ENCODE data around the gene DRAM2. TPM values are rescaled to one million over a fixed set of nuclear protein-coding genes. Genes with fewer than 3 reads are reported as not detected.

The DRAM2 gene
- total and polyA plus RNA-seq, 9 of the 15 experiments (the other 6 are each of a cell fraction or from before 2014, with no cell fraction given) = 29.0 to 161 (median 53.5) TPM

DNA sequence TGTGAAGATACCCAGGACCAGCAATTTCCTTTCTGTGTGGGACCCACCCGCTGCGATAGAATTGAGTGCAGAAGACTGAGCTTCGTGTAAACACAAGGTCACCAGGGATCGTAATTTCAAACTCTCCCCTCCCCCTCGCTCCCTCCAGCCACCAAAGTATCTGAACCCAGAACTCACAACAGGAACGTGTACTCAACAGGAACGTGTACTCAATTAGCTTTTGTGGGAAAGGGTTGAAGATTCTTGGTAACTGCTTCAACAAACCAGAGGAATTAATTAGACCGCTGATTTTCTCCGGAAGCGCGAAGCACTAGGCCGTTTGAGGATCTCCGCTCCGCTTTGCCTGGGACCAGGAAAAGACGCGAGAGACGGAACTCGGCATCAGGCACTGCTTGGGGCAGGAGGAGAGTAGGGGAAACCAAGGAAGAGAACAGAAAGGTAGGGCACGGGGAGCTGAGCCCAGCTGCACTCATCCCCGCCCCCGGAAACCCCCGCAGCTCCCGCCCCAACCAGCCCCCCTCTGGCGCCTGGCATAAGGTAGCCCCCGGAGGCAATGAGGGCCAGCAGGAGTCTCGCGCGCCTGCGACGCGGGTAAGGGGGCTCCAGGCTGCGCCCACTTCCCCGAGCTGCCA, 453 bp downstream of the DRAM2 start (continued):
- TF ChIP-seq, protein P1, sequence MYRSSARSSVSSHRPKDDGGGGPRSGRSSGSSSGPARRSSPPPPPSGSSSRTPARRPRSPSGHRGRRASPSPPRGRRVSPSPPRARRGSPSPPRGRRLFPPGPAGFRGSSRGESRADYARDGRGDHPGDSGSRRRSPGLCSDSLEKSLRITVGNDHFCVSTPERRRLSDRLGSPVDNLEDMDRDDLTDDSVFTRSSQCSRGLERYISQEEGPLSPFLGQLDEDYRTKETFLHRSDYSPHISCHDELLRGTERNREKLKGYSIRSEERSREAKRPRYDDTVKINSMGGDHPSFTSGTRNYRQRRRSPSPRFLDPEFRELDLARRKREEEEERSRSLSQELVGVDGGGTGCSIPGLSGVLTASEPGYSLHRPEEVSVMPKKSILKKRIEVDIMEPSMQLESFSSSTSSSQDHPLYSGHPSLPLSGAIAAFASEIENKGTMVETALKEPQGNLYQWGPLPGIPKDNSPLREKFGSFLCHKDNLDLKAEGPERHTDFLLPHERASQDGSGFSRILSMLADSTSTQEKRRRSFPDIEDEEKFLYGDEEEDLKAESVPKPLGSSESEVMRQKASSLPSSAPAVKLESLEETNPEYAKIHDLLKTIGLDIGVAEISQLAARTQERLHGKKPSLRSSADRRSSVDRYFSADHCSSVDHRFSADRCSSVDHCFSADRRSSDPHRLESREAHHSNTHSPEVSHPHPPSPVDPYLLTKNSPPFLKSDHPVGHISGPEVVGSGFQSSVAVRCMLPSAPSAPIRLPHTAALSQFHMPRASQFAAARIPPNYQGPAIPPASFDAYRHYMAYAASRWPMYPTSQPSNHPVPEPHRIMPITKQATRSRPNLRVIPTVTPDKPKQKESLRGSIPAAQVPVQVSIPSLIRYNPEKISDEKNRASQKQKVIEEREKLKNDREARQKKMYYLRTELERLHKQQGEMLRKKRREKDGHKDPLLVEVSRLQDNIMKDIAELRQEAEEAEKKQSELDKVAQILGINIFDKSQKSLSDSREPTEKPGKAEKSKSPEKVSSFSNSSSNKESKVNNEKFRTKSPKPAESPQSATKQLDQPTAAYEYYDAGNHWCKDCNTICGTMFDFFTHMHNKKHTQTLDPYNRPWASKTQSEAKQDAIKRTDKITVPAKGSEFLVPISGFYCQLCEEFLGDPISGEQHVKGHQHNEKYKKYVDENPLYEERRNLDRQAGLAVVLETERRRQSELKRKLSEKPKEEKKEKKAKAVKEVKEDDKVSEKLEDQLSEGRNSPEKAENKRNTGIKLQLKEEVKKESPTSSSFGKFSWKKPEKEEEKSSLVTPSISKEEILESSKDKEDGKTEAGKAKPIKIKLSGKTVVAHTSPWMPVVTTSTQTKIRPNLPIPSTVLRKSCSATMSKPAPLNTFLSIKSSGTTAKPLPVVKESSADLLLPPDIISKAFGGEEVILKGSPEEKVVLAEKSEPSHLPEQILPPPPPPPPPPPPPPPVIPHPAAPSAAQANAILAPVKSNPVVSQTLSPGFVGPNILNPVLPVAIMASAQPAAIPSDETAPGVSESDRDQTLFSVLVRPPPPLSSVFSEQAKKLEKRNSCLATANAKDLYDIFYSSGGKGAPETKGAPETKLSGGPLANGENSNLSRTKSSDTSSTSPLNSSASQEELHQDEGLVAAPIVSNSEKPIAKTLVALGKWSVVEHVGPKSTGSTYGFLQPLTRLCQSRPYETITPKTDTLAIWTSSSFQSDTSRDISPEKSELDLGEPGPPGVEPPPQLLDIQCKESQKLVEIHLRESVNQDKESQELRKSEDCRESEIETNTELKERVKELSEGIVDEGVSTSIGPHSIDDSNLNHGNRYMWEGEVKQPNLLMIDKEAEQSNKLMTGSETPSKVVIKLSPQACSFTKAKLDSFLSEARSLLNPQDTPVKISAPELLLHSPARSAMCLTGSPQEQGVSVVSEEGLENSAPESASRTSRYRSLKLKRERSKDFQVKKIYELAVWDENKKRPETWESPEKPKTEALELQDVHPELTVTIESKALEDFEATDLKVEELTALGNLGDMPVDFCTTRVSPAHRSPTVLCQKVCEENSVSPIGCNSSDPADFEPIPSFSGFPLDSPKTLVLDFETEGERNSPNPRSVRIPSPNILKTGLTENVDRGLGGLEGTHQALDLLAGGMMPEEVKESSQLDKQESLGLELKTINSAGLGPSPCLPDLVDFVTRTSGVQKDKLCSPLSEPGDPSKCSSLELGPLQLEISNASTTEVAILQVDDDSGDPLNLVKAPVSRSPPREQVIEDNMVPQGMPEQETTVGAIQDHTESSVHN (IDR thresholded peaks at IDR 0.05; ENCODE audit: borderline replicate concordance in 1 of 2, low read depth in 1 of 2) = no peak
- TF ChIP-seq ZBED1 (IDR thresholded peaks at IDR 0.05) (no peak), ZNF586 (CRISPR knock-in tag; conservative IDR thresholded peaks at IDR 0.05) (no peak), BRD4 (IDR thresholded peaks at IDR 0.05) (no peak), ZNF778 (CRISPR knock-in tag; IDR thresholded peaks at IDR 0.05) (no peak), SMC3 (conservative IDR thresholded peaks at IDR 0.05; ENCODE audit: insufficient read depth, low read depth, low read length) (no peak), GATAD2A (IDR thresholded peaks at IDR 0.05) (no peak), NCOA4 (IDR thresholded peaks at IDR 0.05; ENCODE audit: partially characterized antibody) (no peak), TARDBP (IDR thresholded peaks at IDR 0.05) (no peak), ZNF699 (CRISPR knock-in tag; IDR thresholded peaks at IDR 0.05; ENCODE audit: insufficient replicate concordance) (no peak), DPF2 (IDR thresholded peaks at IDR 0.05) (peak; percentile 73), ZNF124 (CRISPR knock-in tag; IDR thresholded peaks at IDR 0.05) (no peak), ZNF140 (CRISPR knock-in tag; IDR thresholded peaks at IDR 0.05) (no peak), RBM34 (IDR thresholded peaks at IDR 0.05; ENCODE audit: borderline replicate concordance, insufficient read depth, low read length) (0 out of 2 replicates have a peak, but pooled peaks have one; percentile 87)
- TF ChIP-seq, protein P2, sequence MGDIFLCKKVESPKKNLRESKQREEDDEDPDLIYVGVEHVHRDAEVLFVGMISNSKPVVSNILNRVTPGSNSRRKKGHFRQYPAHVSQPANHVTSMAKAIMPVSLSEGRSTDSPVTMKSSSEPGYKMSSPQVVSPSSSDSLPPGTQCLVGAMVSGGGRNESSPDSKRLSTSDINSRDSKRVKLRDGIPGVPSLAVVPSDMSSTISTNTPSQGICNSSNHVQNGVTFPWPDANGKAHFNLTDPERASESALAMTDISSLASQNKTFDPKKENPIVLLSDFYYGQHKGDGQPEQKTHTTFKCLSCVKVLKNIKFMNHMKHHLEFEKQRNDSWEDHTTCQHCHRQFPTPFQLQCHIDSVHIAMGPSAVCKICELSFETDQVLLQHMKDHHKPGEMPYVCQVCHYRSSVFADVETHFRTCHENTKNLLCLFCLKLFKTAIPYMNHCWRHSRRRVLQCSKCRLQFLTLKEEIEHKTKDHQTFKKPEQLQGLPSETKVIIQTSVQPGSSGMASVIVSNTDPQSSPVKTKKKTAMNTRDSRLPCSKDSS (IDR thresholded peaks at IDR 0.05; ENCODE audit: low read depth, partially characterized antibody) = no peak
- TF ChIP-seq, protein P3, sequence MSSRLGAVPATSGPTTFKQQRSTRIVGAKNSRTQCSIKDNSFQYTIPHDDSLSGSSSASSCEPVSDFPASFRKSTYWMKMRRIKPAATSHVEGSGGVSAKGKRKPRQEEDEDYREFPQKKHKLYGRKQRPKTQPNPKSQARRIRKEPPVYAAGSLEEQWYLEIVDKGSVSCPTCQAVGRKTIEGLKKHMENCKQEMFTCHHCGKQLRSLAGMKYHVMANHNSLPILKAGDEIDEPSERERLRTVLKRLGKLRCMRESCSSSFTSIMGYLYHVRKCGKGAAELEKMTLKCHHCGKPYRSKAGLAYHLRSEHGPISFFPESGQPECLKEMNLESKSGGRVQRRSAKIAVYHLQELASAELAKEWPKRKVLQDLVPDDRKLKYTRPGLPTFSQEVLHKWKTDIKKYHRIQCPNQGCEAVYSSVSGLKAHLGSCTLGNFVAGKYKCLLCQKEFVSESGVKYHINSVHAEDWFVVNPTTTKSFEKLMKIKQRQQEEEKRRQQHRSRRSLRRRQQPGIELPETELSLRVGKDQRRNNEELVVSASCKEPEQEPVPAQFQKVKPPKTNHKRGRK (tag; IDR thresholded peaks at IDR 0.05) = no peak

Data from K562 (cell line).